Liver (tissue), 9 donors: ENCODE data around the gene TENT4B. TPM values are rescaled to one million over a fixed set of nuclear protein-coding genes. Genes with fewer than 3 reads are reported as not detected.

Experiments used
- DNase-seq: peaks from one replicate; pipeline ENCODE4 v3.0.0-alpha.2; 2017; ENCODE audit warnings: low spot score
- H3K27ac ChIP-seq, 2 donors: one replicate each; pipeline ENCODE4 v1.7.0; 2013; ENCODE audit warnings: inconsistent platforms in 2 of 2, low read length in 2 of 2, control low read depth in 1 of 2, low read depth in 1 of 2, mild to moderate bottlenecking in 1 of 2
- H3K27me3 ChIP-seq, 4 donors: one replicate each; pipeline versions ENCODE4 v1.6.1 to v1.7.0; 2013; ENCODE audit warnings: low read length in 3 of 4, inconsistent platforms in 1 of 4, mild to moderate bottlenecking in 1 of 4, moderate library complexity in 1 of 4; ENCODE audit not compliant: control insufficient read depth in 4 of 4, insufficient read depth in 4 of 4
- H3K36me3 ChIP-seq, 4 donors: one replicate each; pipeline versions ENCODE4 v1.6.1 to v1.7.0; 2013; ENCODE audit warnings: low read length in 3 of 4, mild to moderate bottlenecking in 3 of 4, low read depth in 1 of 4, moderate library complexity in 1 of 4; ENCODE audit not compliant: control insufficient read depth in 4 of 4, insufficient read depth in 3 of 4
- H3K4me1 ChIP-seq, 4 donors: one replicate each; pipeline versions ENCODE4 v1.6.1 to v1.7.0; 2013; ENCODE audit warnings: low read length in 3 of 4, mild to moderate bottlenecking in 3 of 4, moderate library complexity in 1 of 4; ENCODE audit not compliant: control insufficient read depth in 4 of 4, insufficient read depth in 4 of 4
- H3K4me3 ChIP-seq, 3 donors: one replicate each; pipeline versions ENCODE4 v1.6.1 to v1.7.0; 2013; ENCODE audit warnings: low read length in 3 of 3, control low read depth in 1 of 3, low read depth in 1 of 3, mild to moderate bottlenecking in 1 of 3
- H3K9ac ChIP-seq, 2 donors: one replicate each; pipeline ENCODE4 v1.7.0; 2013; ENCODE audit warnings: low read length in 2 of 2, mild to moderate bottlenecking in 2 of 2, moderate library complexity in 2 of 2, control low read depth in 1 of 2, low read depth in 1 of 2
- H3K9me3 ChIP-seq, 4 donors: one replicate each; pipeline versions ENCODE4 v1.6.1 to v1.7.0; 2013; ENCODE audit warnings: low read length in 3 of 4; ENCODE audit not compliant: control insufficient read depth in 4 of 4
- ATF3 ChIP-seq: IDR thresholded peaks from 2 replicates; pipeline ENCODE4 v1.6.1; 2016; ENCODE audit warnings: antibody characterized with exemption
- CTCF ChIP-seq: fragments of 150-350 bp; IDR thresholded peaks from 2 replicates; pipeline ENCODE4 v1.5.1; 2017; ENCODE audit warnings: improper control_type of control experiment, low read depth, low read length; ENCODE audit not compliant: missing input control
- FOXA1 ChIP-seq: IDR thresholded peaks from 2 replicates; pipeline ENCODE4 v1.6.1; 2016; ENCODE audit warnings: antibody characterized with exemption
- FOXA2 ChIP-seq: IDR thresholded peaks from 2 replicates; pipeline ENCODE4 v1.6.1; 2016; ENCODE audit warnings: antibody characterized with exemption
- GABPA ChIP-seq, 2 donors: IDR thresholded peaks in 1 of 2; conservative IDR thresholded peaks in 1 of 2; 2 replicates each; pipeline ENCODE4 v1.6.1; 2016; ENCODE audit warnings: antibody characterized with exemption in 2 of 2, mild to moderate bottlenecking in 1 of 2, moderate library complexity in 1 of 2
- HNF4A ChIP-seq, 2 donors: conservative IDR thresholded peaks; 2 replicates each; pipeline ENCODE4 v1.6.1; 2016; ENCODE audit warnings: antibody characterized with exemption in 2 of 2, mild to moderate bottlenecking in 2 of 2
- HNF4G ChIP-seq: IDR thresholded peaks from 2 replicates; pipeline ENCODE4 v1.6.1; 2016; ENCODE audit warnings: antibody characterized with exemption
- JUND ChIP-seq, 2 donors: IDR thresholded peaks; 2 replicates each; pipeline ENCODE4 v1.6.1; 2016; ENCODE audit warnings: antibody characterized with exemption in 2 of 2
- MAX ChIP-seq: IDR thresholded peaks from 2 replicates; pipeline ENCODE4 v1.6.1; 2016; ENCODE audit warnings: antibody characterized with exemption
- NR2F2 ChIP-seq: IDR thresholded peaks from 2 replicates; pipeline ENCODE4 v1.6.1; 2016; ENCODE audit warnings: antibody characterized with exemption
- RAD21 ChIP-seq, 2 donors: IDR thresholded peaks; 2 replicates each; pipeline ENCODE4 v1.6.1; 2016; ENCODE audit warnings: antibody characterized with exemption in 2 of 2, mild to moderate bottlenecking in 2 of 2
- REST ChIP-seq: IDR thresholded peaks from 2 replicates; pipeline ENCODE4 v1.6.1; 2016; ENCODE audit warnings: antibody characterized with exemption, mild to moderate bottlenecking
- RXRA ChIP-seq, 2 donors: IDR thresholded peaks; 2 replicates each; pipeline ENCODE4 v1.6.1; 2017 to 2018; ENCODE audit warnings: antibody characterized with exemption in 2 of 2, mild to moderate bottlenecking in 1 of 2
- TAF1 ChIP-seq: conservative IDR thresholded peaks from 2 replicates; pipeline ENCODE4 v1.6.1; 2016; ENCODE audit warnings: antibody characterized with exemption, mild to moderate bottlenecking
- ZBTB33 ChIP-seq: IDR thresholded peaks from 2 replicates; pipeline ENCODE4 v1.6.1; 2016; ENCODE audit warnings: antibody characterized with exemption
- WGBS: extraction: QIAGEN DNeasy Blood & Tissue Kit; methylation state at CpG from one replicate; pipeline ENCODE4 v1.1.7; 2013; 5-methylcytosine and 5-hydroxymethylcytosine counted together
- polyA plus RNA-seq, 2 donors: library from polyadenylated mRNA; stranded (reverse) in 1 of 2; unstranded in 1 of 2; fragments of 200-250 nt in 1 of 2; fragments of >200 nt in 1 of 2; fragmentation: Nextera tagmentation in 1 of 2; extraction: Ambion mirVana in 1 of 2; gene quantifications; one replicate each; pipeline versions ENCODE4 v1.2.1 to v1.2.3, GENCODE V29; 2013 to 2015
- total RNA-seq, 2 donors: library from RNA; depleted of rRNA; stranded (reverse); fragments of >200 nt; gene quantifications; one replicate each; pipeline ENCODE4 v1.2.3, GENCODE V29; 2014
- donor health status: healthy.
- donor health status: healthy.
- donor health status: healthy.
- donor health status: healthy.
- donor health status: healthy.

TENT4B gene
- total and polyA plus RNA-seq, 4 donors: 4.2 to 10.8 (median 7.9) TPM

GRCh38 chr16:50192386-50193050 is 39.4 kb downstream of the TENT4B start:
- no peaks in the 10 kb centered on the region for H3K9me3 ChIP-seq
- no peak overlapping the region for H3K27ac ChIP-seq
- H3K4me3 ChIP-seq: no peak overlapping the region
- H3K27me3 ChIP-seq: no peaks in the 10 kb centered on the region
- 93% methylated on average over 2 of the region's 2 CpGs for WGBS
- TF ChIP-seq HNF4A (conservative IDR thresholded peaks at IDR 0.05): no peak
- TF ChIP-seq ZBTB33: no peak
- no peak for TF ChIP-seq RAD21 (IDR thresholded peaks at IDR 0.05)
- TF ChIP-seq HNF4G: no peak
- TF ChIP-seq ATF3: no peak
- TF ChIP-seq GABPA (IDR thresholded peaks at IDR 0.05 in 1 of 2, conservative IDR thresholded peaks at IDR 0.05 in 1 of 2): no peak
- H3K36me3 ChIP-seq: no peaks in the 10 kb centered on the region
- H3K4me1 ChIP-seq: peaks cover 0 to 5% (median 2%) of the 10 kb centered on the region in 4 donors
- no peak overlapping the region for H3K9ac ChIP-seq
- DNase-seq: no peak

- Histone ChIP-seq H3K4me1 (peaks cover 0 to 3% (median 1%) of the 10 kb centered on the region in 4 donors), H3K9ac (no peak overlapping the region), H3K27ac (no peak overlapping the region), H3K36me3 (no peaks in the 10 kb centered on the region), H3K4me3 (no peak overlapping the region), H3K27me3 (no peaks in the 10 kb centered on the region), H3K9me3 (no peaks in the 10 kb centered on the region)
- 66% methylated on average over 5 of the region's 5 CpGs for WGBS
- TF ChIP-seq CTCF: no peak
- no peak for TF ChIP-seq GABPA (IDR thresholded peaks at IDR 0.05 in 1 of 2, conservative IDR thresholded peaks at IDR 0.05 in 1 of 2)
- no peak for TF ChIP-seq TAF1
- no peak for TF ChIP-seq REST
- no peak for TF ChIP-seq MAX
- TF ChIP-seq HNF4G: no peak
- no peak for TF ChIP-seq FOXA1
- TF ChIP-seq NR2F2: no peak
- TF ChIP-seq JUND (IDR thresholded peaks at IDR 0.05): no peak
- TF ChIP-seq RXRA (IDR thresholded peaks at IDR 0.05): no peak
- TF ChIP-seq HNF4A (conservative IDR thresholded peaks at IDR 0.05): no peak
- TF ChIP-seq FOXA2: no peak
- DNase-seq: no peak
These were observed 40.5 kb downstream of the TENT4B start for GRCh38 chr16:50193594-50193993.
